Islet precursor cell (in vitro differentiated cells): ENCODE measurements around the gene TET3.
"Not testable (repeated sequence)": the region's sequence is repeated elsewhere in the genome, so short reads cannot be mapped to it uniquely, and the experiment has no call there.

Source experiments
- DNase-seq: peaks from one replicate; pipeline ENCODE4 v3.0.0-alpha.2; 2018

TET3 gene

GRCh38 chr2:73984203-73984921 lies at the start of gene TET3:
Gene TET3, plus strand, starts transcription at chr2:73984910. Its CDS starts 1,494 bp downstream, at chr2:73986404.
- no peak for DNase-seq

- DNase-seq = no peak
Measured at GRCh38 chr2:73935641-73936040, 49.1 kb upstream of the TET3 start.

GRCh38 chr2:73937103-73937885 lies 47.4 kb upstream of the TET3 start:
- no peak for DNase-seq

- no peak for DNase-seq
Measured at GRCh38 chr2:73937899-73938298, 46.8 kb upstream of the TET3 start.

- DNase-seq = no peak
Measured at GRCh38 chr2:73938718-73939352, 45.9 kb upstream of the TET3 start.

- peak; percentile 59 for DNase-seq
Measured at GRCh38 chr2:73939419-73939818, 45.3 kb upstream of the TET3 start.

- DNase-seq = not testable (repeated sequence)
Measured at GRCh38 chr2:73940066-73940465, 44.6 kb upstream of the TET3 start.

- no peak for DNase-seq
Measured at GRCh38 chr2:73942664-73943063, 42.0 kb upstream of the TET3 start.

GRCh38 chr2:73944714-73945113 lies 40.0 kb upstream of the TET3 start:
- no peak for DNase-seq

- DNase-seq = no peak
Measured at GRCh38 chr2:73946215-73946614, 38.5 kb upstream of the TET3 start.

GRCh38 chr2:73946666-73947065 lies 38.0 kb upstream of the TET3 start:
- no peak for DNase-seq

- DNase-seq = no peak
Measured at GRCh38 chr2:73947412-73948018, 37.2 kb upstream of the TET3 start.

GRCh38 chr2:73949802-73950201 lies 34.9 kb upstream of the TET3 start:
- no peak for DNase-seq

GRCh38 chr2:73952499-73953446 lies 31.9 kb upstream of the TET3 start:
- no peak for DNase-seq

GRCh38 chr2:73956218-73956865 lies 28.4 kb upstream of the TET3 start:
- DNase-seq = no peak

GRCh38 chr2:73961274-73961673 lies 23.4 kb upstream of the TET3 start:
- DNase-seq = no peak

GRCh38 chr2:73961823-73962615 lies 22.7 kb upstream of the TET3 start:
- DNase-seq = no peak

GRCh38 chr2:73962798-73963197 lies 21.9 kb upstream of the TET3 start:
- no peak for DNase-seq

- no peak for DNase-seq
Measured at GRCh38 chr2:73963385-73964120, 21.2 kb upstream of the TET3 start.

GRCh38 chr2:73964223-73964622 lies 20.5 kb upstream of the TET3 start:
- no peak for DNase-seq
